Head of caudate nucleus (tissue), 42 donors: ENCODE results near the gene PROZ.

ENCODE experiments used
- DNase-seq, 42 donors: peaks; one replicate each; pipeline versions ENCODE4 v3.0.0 to v3.0.0-alpha.2; 2020 to 2021; ENCODE audit warnings: mixed read lengths in 7 of 42
- intact Hi-C: fragments of 100-400 bp; cut with DNase I; formaldehyde crosslinking; loops from one replicate; pipeline ENCODE4 v1.15.0; 2022

Gene PROZ

DNA sequence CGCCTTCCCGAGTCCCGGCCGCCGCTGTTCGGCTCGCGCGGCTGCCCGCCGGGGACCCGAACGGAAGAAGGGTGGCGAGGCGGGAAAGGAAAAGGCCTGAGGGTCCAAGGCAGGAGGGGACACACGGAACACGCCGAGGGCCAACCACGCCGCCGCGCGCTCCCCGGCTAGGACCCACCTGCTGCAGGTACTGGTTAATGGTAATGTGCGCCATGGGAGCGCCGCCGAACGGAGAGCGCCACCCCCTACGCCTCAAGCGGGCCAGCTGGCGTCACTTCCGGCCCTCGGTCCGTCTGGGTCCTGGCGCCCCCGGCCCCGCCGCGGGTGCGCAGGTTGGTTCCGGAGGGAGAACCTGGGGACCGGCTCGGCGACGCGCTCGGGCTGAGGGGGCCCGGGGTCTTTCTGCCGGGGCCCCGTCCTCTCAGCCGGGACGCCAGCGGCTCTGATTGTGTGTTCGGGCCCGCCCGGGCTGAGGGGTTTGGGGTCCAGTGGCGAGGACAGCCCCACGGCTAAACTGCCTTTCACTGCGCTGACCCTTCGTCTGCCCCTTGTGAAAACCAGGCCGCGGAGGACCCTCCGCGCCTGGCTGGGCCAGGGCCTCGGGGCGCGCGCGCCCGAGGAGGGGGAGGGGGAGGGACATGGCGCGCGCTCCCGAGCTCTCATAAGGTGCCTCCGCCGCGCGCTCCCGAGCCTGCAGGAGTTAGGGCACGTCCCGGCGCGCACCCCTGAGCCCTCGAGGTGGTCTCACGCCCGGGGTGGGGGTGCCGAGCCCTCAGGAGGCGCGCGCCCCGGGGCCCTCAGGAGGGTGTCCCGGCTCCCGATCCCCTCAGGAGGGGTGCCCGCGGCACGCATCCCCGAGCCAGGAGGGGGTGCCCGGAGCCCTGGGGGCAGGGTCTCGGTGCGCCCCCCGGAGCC, 50.2 kb downstream of the PROZ start, which contains the start of gene PCID2:
Gene PCID2, minus strand, starts transcription at position 249 of the 915 bp plus-strand sequence. Its CDS starts 35 bp downstream, at position 214.
- peak; percentile 69 to 96 (median 91) for DNase-seq
- intact Hi-C loops, result loop anchor here (5.0 kb wide), 2 partner anchors 89 to 171 kb away; partner anchors contain the start of gene LAMP1

DNA sequence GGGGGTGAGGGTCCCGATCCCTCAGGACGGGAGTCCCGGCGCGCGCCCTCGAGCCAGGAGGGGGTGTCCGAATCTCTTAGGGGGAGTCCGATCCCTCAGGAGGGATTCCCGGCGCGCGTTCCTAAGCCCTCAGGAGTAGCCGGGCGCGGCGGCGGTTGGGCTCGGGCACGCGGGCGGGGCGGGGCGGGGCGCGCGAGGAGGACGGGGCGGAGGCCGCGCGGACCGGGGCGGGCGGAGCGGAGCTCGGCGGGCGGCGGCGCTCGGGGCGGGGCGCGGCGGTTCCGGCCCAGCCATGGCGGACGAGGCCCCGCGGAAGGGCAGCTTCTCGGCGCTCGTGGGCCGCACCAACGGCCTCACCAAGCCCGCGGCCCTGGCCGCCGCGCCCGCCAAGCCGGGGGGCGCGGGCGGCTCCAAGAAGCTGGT, 50.9 kb downstream of the PROZ start, which contains the start of gene CUL4A:
Gene CUL4A, plus strand, starts transcription at position 278 of the 423 bp plus-strand sequence. Its CDS starts 15 bp downstream, at position 293.
- DNase-seq, result peak; percentile 27 to 90 (median 80)
- intact Hi-C loops, result loop anchor here (5.0 kb wide), 2 partner anchors 88 to 172 kb away; partner anchors contain the start of gene LAMP1

DNA sequence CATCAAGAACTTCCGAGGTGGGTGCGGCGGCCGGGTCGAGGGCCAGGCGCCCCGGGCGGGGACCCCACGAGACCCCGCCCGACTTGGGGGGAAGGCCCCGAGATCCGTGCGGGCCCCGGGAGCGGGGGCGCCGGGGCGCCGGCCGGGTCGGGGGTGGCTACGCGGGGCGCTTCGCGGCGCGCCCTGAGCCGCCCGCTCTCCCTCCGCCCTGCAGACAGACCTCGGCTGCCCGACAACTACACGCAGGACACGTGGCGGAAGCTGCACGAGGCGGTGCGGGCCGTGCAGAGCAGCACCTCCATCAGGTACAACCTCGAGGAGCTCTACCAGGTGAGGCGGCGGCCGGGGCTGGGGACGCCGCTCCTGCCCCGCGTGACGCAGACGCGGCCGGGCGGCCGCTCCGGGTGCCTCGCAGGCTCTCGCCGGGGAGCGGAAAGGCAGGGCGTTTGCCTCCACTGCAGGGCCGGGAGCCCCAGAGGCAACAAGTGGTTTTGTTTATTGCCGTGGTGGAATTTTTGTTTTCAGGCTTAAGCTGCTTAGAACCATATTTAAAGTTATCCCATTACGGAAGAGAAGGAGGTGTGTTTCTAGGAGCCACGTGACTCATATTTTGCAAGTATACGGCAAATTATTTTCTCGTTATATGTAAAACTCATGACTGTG, 51.4 kb downstream of the PROZ start:
- DNase-seq, result peak in 40 of 42 donors; percentile 30 to 77 (median 57)
- intact Hi-C loops, result loop anchor here (5.0 kb wide), 2 partner anchors 87 to 173 kb away; partner anchors contain the start of gene LAMP1

- intact Hi-C loops, result no loop called here
- no peak for DNase-seq
Measured at GRCh38 chr13:113210833-113211232, 52.4 kb downstream of the PROZ start.

- DNase-seq, result no peak
- intact Hi-C loops, result no loop called here
Measured at GRCh38 chr13:113211774-113212173, 53.3 kb downstream of the PROZ start.

DNA sequence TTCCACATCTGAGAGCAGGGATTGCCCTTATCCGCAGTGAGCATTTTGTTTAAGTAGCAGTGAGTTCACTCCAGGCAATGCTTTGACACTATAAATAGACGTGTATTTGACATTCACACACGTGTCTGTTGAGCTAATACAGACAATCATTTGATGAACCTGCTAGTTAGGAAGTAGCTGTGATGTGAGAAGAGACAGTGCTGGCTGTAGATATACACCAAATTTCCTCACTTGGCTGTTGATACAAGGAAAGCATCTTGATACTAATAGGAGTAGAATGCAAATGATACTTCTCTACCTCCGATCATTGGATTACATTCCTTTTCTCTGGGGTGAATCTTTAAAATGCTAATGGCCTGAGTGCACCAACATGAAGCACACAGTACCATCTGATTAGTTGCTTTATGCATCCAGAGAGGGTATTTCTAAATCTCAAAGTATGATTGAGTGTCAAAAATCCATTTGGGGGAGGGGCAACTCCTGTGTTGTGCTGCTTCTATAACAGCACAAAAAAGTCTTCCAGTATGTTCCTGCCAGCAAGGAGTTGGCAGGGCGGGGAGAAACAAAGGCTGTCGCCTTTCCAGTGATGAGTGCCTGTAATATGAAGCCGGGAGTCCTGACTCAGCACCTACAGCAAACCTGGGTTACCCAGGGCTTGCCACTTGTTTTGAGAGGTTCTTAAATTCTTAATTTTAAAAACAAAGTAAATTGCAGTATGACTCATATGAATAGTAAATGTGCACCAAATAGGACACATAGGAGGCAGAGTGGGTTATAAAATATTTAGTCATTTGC, 58.0 kb downstream of the PROZ start:
- intact Hi-C loops, result no loop called here
- DNase-seq, result peak in 34 of 42 donors; percentile 9 to 73 (median 40)

DNA sequence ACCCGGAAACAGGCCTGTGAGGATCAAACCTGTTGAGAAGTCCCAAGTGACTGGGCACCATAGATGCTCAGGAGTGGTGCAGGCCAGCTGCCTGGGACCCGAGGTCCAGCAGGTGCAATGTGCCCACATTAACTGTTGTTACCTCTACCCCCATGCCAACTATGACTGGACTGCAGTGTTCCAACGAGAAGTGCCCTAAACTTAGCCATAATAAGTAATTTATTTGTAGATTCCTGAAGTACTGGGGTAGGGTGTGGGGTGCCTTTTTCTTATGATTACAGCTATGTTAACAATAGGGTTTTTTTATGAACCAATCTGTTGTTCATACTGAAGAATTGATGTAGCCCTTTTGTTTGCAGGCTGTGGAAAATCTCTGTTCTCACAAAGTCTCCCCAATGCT, 60.1 kb downstream of the PROZ start:
- intact Hi-C loops, result no loop called here

DNA sequence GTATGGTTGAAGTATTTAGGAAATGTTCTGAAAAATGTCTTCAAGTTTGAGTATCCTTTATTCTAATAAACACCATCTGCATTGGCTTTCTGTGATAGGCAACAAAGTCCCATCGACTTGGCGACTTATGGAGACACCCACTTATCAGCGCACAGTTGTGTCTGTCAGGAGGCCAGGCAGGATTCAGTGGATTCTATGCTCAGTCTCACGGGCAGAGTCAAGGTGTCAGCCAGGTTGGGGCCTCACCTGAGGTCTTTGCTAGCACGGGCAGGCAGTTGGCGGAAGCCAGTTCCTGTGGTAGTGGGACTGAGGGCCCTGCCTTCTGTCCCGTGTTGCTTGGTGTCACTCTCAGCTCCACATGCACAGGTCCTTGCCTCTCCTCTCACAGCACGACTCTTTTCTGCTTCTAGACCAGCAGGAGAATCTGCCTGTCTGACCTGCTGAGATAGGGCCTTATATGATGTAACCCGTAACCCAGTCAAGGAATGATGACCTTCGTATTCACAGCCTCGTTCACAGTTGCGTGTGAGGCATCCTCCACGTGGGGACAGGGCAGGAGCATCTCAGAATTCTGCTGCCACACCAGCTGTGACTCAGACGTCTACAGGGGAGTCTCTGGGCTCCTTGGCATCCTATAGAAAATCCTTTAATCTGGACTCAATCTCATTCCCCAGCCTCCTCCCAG, 61.0 kb downstream of the PROZ start:
- DNase-seq, result no peak
- intact Hi-C loops, result no loop called here

More for the DNA sequence above, 60.1 kb downstream of the PROZ start:
- DNase-seq, result no peak

DNA sequence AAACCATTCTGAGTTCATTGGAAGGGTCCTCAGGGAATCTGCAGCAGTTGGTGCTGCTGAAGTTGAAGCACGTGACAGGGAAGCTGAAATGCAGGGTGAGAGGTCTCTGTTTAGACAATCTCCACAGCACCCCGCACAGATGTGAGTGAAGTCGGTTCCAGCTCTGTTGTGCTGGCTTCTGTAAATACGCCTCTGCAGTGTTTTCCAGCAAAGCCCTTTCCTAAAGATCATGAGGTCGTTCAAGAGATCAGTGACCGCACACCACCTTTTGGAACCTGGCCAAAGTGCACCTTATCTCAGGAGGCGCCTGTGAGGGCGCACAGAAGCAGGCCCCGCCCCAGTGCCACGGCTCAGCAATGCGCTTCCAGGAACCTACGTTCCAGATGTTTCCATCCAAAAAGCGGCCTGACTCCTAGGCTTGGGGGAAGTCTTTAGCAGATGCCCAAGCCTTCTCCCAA, 61.7 kb downstream of the PROZ start:
- no peak for DNase-seq
- intact Hi-C loops, result no loop called here

- intact Hi-C loops, result no loop called here
- DNase-seq, result peak in 5 of 42 donors; percentile 10 to 36 (median 14)
Measured at GRCh38 chr13:113220877-113221276, 62.4 kb downstream of the PROZ start.
